A549 treated with Hydrocortisone at 1 μM for 4 hours (cell line): Measurements from ENCODE around the gene UGT2B7. TPM values are rescaled to one million over a fixed set of nuclear protein-coding genes. Genes with fewer than 3 reads are reported as not detected.

ENCODE experiments used
- total RNA-seq: library from RNA; stranded (reverse); fragments of 200-300 nt; extraction: Qiagen RNA extraction; gene quantifications from 5 replicates; pipeline ENCODE4 v1.2.3, GENCODE V29; 2022

The UGT2B7 gene
- total RNA-seq, result 0.16 to 0.49 TPM (median 0.38 TPM) in 5 replicates

GRCh38 chr4:69096111-69096656, at the start of gene UGT2B7:
Gene UGT2B7, plus strand, starts transcription at chr4:69096474. Its CDS starts 47 bp downstream, at chr4:69096521.

Other genes starting within 250 kb of the UGT2B7 start
- gene UGT2A3, start 144.7 kb upstream of the UGT2B7 start, total RNA-seq, result 0.03 to 0.14 TPM (median 0.07 TPM) in 5 replicates
- 0.09 to 0.17 TPM (median 0.10 TPM) in 5 replicates for gene UGT2B11, start 118.3 kb downstream of the UGT2B7 start, total RNA-seq
- gene UGT2B28, start 184.0 kb downstream of the UGT2B7 start, total RNA-seq, result not detected in 5 replicates